GM23248 (cell line): ENCODE results near the gene SH3BP5L. TPM values are rescaled to one million over a fixed set of nuclear protein-coding genes. Genes with fewer than 3 reads are reported as not detected.
A peak's percentile ranks its signal among the peaks of the same experiment; 100 is the strongest.

Experiments
- DNase-seq: peaks from one replicate; pipeline ENCODE4 v3.0.0-alpha.2; 2015
- H2AFZ ChIP-seq: fragments of 200-600 bp; sonication (generic); 2 replicates; pipeline ENCODE4 v1.6.1; 2016; ENCODE audit warnings: antibody characterized with exemption
- H3F3A ChIP-seq: fragments of 200-600 bp; sonication (generic); 2 replicates; pipeline ENCODE4 v1.6.1; 2016; ENCODE audit warnings: mild to moderate bottlenecking, antibody characterized with exemption, mixed run types; ENCODE audit not compliant: insufficient read depth
- H3K27ac ChIP-seq: fragments of 200-600 bp; sonication (generic); 2 replicates; pipeline ENCODE4 v1.5.1; 2016; ENCODE audit warnings: mild to moderate bottlenecking
- H3K27me3 ChIP-seq: fragments of 200-600 bp; sonication (generic); replicated peaks from 2 replicates; pipeline ENCODE4 v1.6.1; 2016; ENCODE audit warnings: mild to moderate bottlenecking; ENCODE audit not compliant: insufficient read depth
- H3K36me3 ChIP-seq: fragments of 200-600 bp; sonication (generic); 2 replicates; pipeline ENCODE4 v1.6.1; 2016; ENCODE audit warnings: low read depth, mild to moderate bottlenecking
- H3K4me1 ChIP-seq: fragments of 200-600 bp; sonication (generic); 2 replicates; pipeline ENCODE4 v1.6.1; 2016; ENCODE audit warnings: mild to moderate bottlenecking; ENCODE audit not compliant: insufficient read depth
- H3K4me2 ChIP-seq: fragments of 200-600 bp; sonication (generic); one replicate; pipeline ENCODE4 v1.6.1; 2016; ENCODE audit warnings: mild to moderate bottlenecking; ENCODE audit not compliant: unreplicated experiment
- H3K4me3 ChIP-seq: fragments of 200-600 bp; sonication (generic); 2 replicates; pipeline ENCODE4 v1.5.1; 2016; ENCODE audit warnings: mild to moderate bottlenecking
- H3K79me2 ChIP-seq: fragments of 200-600 bp; sonication (generic); 2 replicates; pipeline ENCODE4 v1.6.1; 2016; ENCODE audit warnings: mild to moderate bottlenecking; ENCODE audit not compliant: insufficient read depth
- H3K9ac ChIP-seq: fragments of 200-600 bp; sonication (generic); 2 replicates; pipeline ENCODE4 v1.6.1; 2016; ENCODE audit warnings: mild to moderate bottlenecking
- H3K9me2 ChIP-seq: fragments of 200-600 bp; sonication (generic); 2 replicates; pipeline ENCODE4 v1.6.1; 2016; ENCODE audit warnings: mixed run types, mild to moderate bottlenecking, moderate library complexity; ENCODE audit not compliant: insufficient read depth
- H3K9me3 ChIP-seq: fragments of 200-600 bp; sonication (generic); one replicate; pipeline ENCODE4 v1.6.1; 2017; ENCODE audit warnings: low read depth
- H4K20me1 ChIP-seq: fragments of 200-600 bp; sonication (generic); 2 replicates; pipeline ENCODE4 v1.6.0; 2016; ENCODE audit not compliant: insufficient read depth
- EZH2 ChIP-seq: fragments of 200-600 bp; sonication (generic); IDR thresholded peaks from 2 replicates; pipeline ENCODE4 v1.6.1; 2018; ENCODE audit warnings: antibody characterized with exemption, mild to moderate bottlenecking; ENCODE audit not compliant: insufficient read depth, poor library complexity, severe bottlenecking
- EZH2phosphoT487 ChIP-seq: fragments of 200-600 bp; sonication (generic); IDR thresholded peaks from 2 replicates; pipeline ENCODE4 v1.6.1; 2018; ENCODE audit warnings: antibody characterized with exemption, moderate library complexity, mild to moderate bottlenecking, low read depth; ENCODE audit not compliant: insufficient read depth
- WGBS, 2 experiments: methylation state at CpG; one replicate each; pipeline ENCODE4 v1.1.6; 2015 to 2017; ENCODE audit warnings: low lambda C conversion rate in 2 of 2, low coverage in 1 of 2; ENCODE audit errors: missing lambda C conversion rate in 2 of 2; 5-methylcytosine and 5-hydroxymethylcytosine counted together
- in situ Hi-C: fragments of 300-500 bp; cut with MboI; formaldehyde crosslinking; loops from 2 replicates; pipeline ENCODE4 v1.15.0; 2020
- polyA plus RNA-seq: library from polyadenylated mRNA; unstranded; fragments of >200 nt; fragmentation: Nextera tagmentation; extraction: Ambion mirVana; gene quantifications from 2 replicates; pipeline ENCODE4 v1.2.1, GENCODE V29; 2016
- total RNA-seq: library from RNA; depleted of rRNA; stranded (reverse); fragments of >200 nt; shearing (Covaris generic); gene quantifications from 2 replicates; pipeline ENCODE4 v1.2.3, GENCODE V29; 2014

SH3BP5L gene
- total and polyA plus RNA-seq, 2 experiments from 2014 or later, result 5.3 to 64.4 TPM

DNA sequence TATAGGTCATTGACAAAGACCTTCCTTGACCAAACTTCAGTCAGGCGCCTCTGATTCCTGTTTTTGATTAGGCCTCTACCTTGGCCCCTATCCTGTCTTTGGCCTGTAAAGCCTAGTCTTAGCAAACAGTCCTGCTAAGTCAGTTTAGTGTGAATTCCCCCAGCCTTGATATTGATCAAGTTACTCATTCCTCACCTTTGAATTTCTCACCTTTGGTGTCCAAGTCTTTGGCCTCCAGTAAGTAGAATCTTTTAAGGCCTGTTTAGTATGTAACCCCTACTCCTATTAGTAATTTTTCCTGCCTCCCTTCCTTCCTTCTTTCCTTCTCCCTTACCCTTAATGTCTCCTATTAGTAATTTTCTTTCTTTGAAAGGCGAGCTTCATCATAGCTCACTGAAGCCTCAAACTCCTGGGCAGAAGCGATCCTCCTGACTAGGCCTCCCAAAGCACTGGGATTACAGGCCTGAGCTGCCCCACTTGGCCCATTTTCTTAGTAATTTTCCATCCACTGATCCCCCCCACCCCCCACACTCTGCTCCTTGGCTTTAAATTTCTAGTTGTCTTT is 46.2 kb upstream of the SH3BP5L start:
- Histone ChIP-seq H3K36me3 (no peaks in the 10 kb centered on the region), H3K9me2 (no peaks in the 10 kb centered on the region), H3K4me3 (peak overlapping the region; percentile 91), H3K79me2 (no peaks in the 10 kb centered on the region), H3K4me1 (peaks cover 9% of the 10 kb centered on the region), H3K4me2 (peak overlapping the region; percentile 92), H3K9me3 (no peaks in the 10 kb centered on the region), H3K27me3 (no peaks in the 10 kb centered on the region), H3K27ac (peak overlapping the region; percentile 97), H3K9ac (peak overlapping the region; percentile 95), H4K20me1 (no peaks in the 10 kb centered on the region), H2AFZ (peak overlapping the region; percentile 98), H3F3A (peaks cover 26% of the 10 kb centered on the region)
- TF ChIP-seq EZH2, result no peak
- no peak for TF ChIP-seq EZH2phosphoT487
- WGBS, 2 experiments, result 96 to 100% methylated on average over 3 of the region's 3 CpGs
- no peak for DNase-seq
- in situ Hi-C loops, result no loop called here

- Histone ChIP-seq H3K9me2 (no peaks in the 10 kb centered on the region), H3K27me3 (no peaks in the 10 kb centered on the region), H3K4me1 (peaks cover 5% of the 10 kb centered on the region; the same call in 1 of the 2 replicates), H4K20me1 (no peaks in the 10 kb centered on the region), H3K4me3 (peak overlapping the region; percentile 67), H3F3A (no peaks in the 10 kb centered on the region), H3K9me3 (no peaks in the 10 kb centered on the region), H3K27ac (no peak overlapping the region), H2AFZ (peak overlapping the region; percentile 83), H3K9ac (peak overlapping the region; percentile 46), H3K79me2 (peaks cover 4% of the 10 kb centered on the region; the same call in 1 of the 2 replicates), H3K4me2 (peak overlapping the region; percentile 52), H3K36me3 (no peaks in the 10 kb centered on the region)
- WGBS, 2 experiments, result 9% methylated on average over 41 to 43 of the region's 46 CpGs
- no peak for TF ChIP-seq EZH2
- no peak for TF ChIP-seq EZH2phosphoT487
- peak; percentile 87 for DNase-seq
- in situ Hi-C loops, result no loop called here
These were observed 37.5 kb upstream of the SH3BP5L start for GRCh38 chr1:248862998-248863881.

DNA sequence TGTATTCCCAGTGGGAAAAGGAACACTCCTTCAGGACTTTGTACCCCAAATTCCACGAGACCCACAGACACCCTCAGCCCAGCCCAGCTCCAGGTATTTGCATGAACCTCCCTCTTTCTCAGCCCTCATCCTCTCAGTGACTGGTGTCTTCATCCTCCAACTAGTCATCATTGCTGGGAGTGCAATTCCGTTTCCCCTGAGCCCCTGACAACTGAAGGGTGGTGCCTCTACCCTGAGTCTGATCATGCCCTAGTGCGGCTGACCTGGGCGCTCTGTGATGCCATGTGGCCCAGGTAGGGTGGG is 36.9 kb upstream of the SH3BP5L start:
- peaks cover 10% of the 10 kb centered on the region for H3K79me2 ChIP-seq
- no peaks in the 10 kb centered on the region for H4K20me1 ChIP-seq
- H3K9ac ChIP-seq, result peak overlapping the region; percentile 46
- H3K4me1 ChIP-seq, result peaks cover 9% of the 10 kb centered on the region
- H3K4me2 ChIP-seq, result peak overlapping the region; percentile 52
- no peaks in the 10 kb centered on the region for H3K9me2 ChIP-seq
- TF ChIP-seq EZH2phosphoT487, result no peak
- no peak for TF ChIP-seq EZH2
- in situ Hi-C loops, result no loop called here
- peak overlapping the region; percentile 83 for H2AFZ ChIP-seq
- H3K36me3 ChIP-seq, result no peaks in the 10 kb centered on the region
- H3K9me3 ChIP-seq, result no peaks in the 10 kb centered on the region
- peak overlapping the region; percentile 67 for H3K4me3 ChIP-seq
- WGBS, 2 experiments, result 8 to 15% methylated on average over 4 of the region's 4 CpGs
- DNase-seq, result no peak
- H3F3A ChIP-seq, result no peaks in the 10 kb centered on the region
- no peaks in the 10 kb centered on the region for H3K27me3 ChIP-seq
- no peak overlapping the region for H3K27ac ChIP-seq

DNA sequence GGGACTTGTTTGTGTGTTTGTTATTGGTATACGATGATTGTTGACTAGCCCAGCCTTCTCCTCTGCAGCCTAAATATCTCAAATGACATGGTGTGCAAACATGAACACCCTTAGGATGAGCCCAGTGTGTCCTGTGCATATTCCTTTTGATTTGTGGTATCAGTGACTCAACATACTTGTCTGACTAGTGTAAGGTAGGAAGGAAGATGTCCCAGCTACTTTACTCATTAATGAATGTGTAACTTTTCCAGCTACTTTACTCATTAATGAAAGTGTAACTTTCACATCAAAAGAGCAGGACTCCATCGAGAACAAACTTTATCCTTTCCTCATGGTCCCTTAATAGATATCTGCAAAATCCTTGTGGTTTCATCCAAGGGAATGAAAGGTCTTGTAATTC is 35.9 kb upstream of the SH3BP5L start:
- H3K9me3 ChIP-seq, result no peaks in the 10 kb centered on the region
- TF ChIP-seq EZH2 (no peak), EZH2phosphoT487 (no peak)
- H3K27ac ChIP-seq, result no peak overlapping the region
- 71 to 74% methylated on average over 2 of the region's 2 CpGs for WGBS, 2 experiments
- no peak overlapping the region for H3K4me2 ChIP-seq
- H3K27me3 ChIP-seq, result no peaks in the 10 kb centered on the region
- H3K79me2 ChIP-seq, result peaks cover 11% of the 10 kb centered on the region
- H3K4me1 ChIP-seq, result peaks cover 10% of the 10 kb centered on the region
- no peak overlapping the region for H3K9ac ChIP-seq
- no peaks in the 10 kb centered on the region for H3F3A ChIP-seq
- H3K36me3 ChIP-seq, result no peaks in the 10 kb centered on the region
- in situ Hi-C loops, result no loop called here
- H3K4me3 ChIP-seq, result no peak overlapping the region
- DNase-seq, result no peak
- H3K9me2 ChIP-seq, result no peaks in the 10 kb centered on the region
- H2AFZ ChIP-seq, result no peak overlapping the region
- H4K20me1 ChIP-seq, result no peaks in the 10 kb centered on the region
